ENCODE results near the gene MACROD2.

Gene MACROD2

GRCh38 chr20:13995086-13995665 lies at the start of gene MACROD2:
Gene MACROD2, plus strand, starts transcription at chr20:13995516.
- DNase-seq (ENCODE audit: low read depth): peak; percentile 62
- H3K4me3 ChIP-seq (ENCODE audit: low read length): peak within 1 kb of the TSS; percentile 70
- TF ChIP-seq CTCF (conservative IDR thresholded peaks at IDR 0.05; ENCODE audit: low read depth, low read length): peak; percentile 10

- no peak for TF ChIP-seq CTCF (conservative IDR thresholded peaks at IDR 0.05; ENCODE audit: low read depth, low read length)
- no peak for DNase-seq (ENCODE audit: low read depth)
Observed at GRCh38 chr20:13947719-13948118, 47.6 kb upstream of the MACROD2 start.

GRCh38 chr20:13953227-13953626 lies 42.1 kb upstream of the MACROD2 start:
- no peak overlapping the region for H3K4me3 ChIP-seq (ENCODE audit: low read length)
- peak; percentile 1 for TF ChIP-seq CTCF (conservative IDR thresholded peaks at IDR 0.05; ENCODE audit: low read depth, low read length)
- DNase-seq (ENCODE audit: low read depth): no peak

More at GRCh38 chr20:13947719-13948118, 47.6 kb upstream of the MACROD2 start:
- no peak overlapping the region for H3K4me3 ChIP-seq (ENCODE audit: low read length)

GRCh38 chr20:13960119-13960518 lies 35.2 kb upstream of the MACROD2 start:
- no peak for TF ChIP-seq CTCF (conservative IDR thresholded peaks at IDR 0.05; ENCODE audit: low read depth, low read length)
- no peak for DNase-seq (ENCODE audit: low read depth)
- no peak overlapping the region for H3K4me3 ChIP-seq (ENCODE audit: low read length)

GRCh38 chr20:13960525-13960924 lies 34.8 kb upstream of the MACROD2 start:
- no peak for DNase-seq (ENCODE audit: low read depth)
- TF ChIP-seq CTCF (conservative IDR thresholded peaks at IDR 0.05; ENCODE audit: low read depth, low read length): no peak

GRCh38 chr20:13984211-13984610 lies 11.1 kb upstream of the MACROD2 start:
- DNase-seq (ENCODE audit: low read depth): no peak
- no peak overlapping the region for H3K4me3 ChIP-seq (ENCODE audit: low read length)
- TF ChIP-seq CTCF (conservative IDR thresholded peaks at IDR 0.05; ENCODE audit: low read depth, low read length): no peak

More at GRCh38 chr20:13960525-13960924, 34.8 kb upstream of the MACROD2 start:
- no peak overlapping the region for H3K4me3 ChIP-seq (ENCODE audit: low read length)

GRCh38 chr20:13990465-13990864 lies 4.9 kb upstream of the MACROD2 start, which contains the start of gene SEL1L2:
Gene SEL1L2, minus strand, starts transcription at chr20:13990614. Its CDS starts 80 bp downstream, at chr20:13990534.
- DNase-seq (ENCODE audit: low read depth): no peak
- H3K4me3 ChIP-seq (ENCODE audit: low read length): no peak within 1 kb of the TSS
- no peak for TF ChIP-seq CTCF (conservative IDR thresholded peaks at IDR 0.05; ENCODE audit: low read depth, low read length)

All from retinal pigment epithelial cell (primary cell).